ENCODE measurements around the gene TCEANC2.

DNA sequence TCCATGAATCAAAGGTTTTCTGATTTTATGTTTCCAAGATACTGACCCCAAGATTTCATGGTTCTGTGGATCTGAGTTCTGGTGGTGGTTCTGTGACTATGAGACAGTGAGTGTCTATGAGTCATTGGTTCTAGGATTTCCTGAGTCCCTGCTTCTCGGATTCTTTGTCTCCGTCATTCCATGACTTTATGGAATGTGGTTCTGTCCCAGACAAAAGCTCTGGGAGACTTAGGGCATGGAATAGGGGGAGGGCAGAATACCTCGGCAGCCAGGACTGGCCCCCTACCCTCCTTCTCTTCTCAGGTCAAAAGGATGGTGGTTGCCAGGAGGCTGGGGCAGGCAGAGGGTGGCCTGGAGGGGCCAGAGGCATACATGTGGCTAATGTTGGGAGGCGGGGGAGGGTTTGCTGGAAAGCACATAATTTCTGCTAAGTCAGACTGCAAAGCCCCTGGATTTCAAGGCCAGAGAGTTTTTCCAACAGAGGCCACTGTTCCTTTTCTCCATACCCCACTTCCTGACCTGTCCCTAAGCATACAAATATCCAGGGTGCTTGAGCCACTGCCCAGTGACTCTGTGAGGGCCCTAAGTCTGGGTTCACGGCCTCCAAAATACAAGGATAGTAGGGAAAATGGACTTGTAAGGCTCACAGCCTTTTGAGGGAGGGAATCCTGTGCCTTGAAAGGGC, 82.2 kb downstream of the TCEANC2 start:
- TF ChIP-seq, protein P1, sequence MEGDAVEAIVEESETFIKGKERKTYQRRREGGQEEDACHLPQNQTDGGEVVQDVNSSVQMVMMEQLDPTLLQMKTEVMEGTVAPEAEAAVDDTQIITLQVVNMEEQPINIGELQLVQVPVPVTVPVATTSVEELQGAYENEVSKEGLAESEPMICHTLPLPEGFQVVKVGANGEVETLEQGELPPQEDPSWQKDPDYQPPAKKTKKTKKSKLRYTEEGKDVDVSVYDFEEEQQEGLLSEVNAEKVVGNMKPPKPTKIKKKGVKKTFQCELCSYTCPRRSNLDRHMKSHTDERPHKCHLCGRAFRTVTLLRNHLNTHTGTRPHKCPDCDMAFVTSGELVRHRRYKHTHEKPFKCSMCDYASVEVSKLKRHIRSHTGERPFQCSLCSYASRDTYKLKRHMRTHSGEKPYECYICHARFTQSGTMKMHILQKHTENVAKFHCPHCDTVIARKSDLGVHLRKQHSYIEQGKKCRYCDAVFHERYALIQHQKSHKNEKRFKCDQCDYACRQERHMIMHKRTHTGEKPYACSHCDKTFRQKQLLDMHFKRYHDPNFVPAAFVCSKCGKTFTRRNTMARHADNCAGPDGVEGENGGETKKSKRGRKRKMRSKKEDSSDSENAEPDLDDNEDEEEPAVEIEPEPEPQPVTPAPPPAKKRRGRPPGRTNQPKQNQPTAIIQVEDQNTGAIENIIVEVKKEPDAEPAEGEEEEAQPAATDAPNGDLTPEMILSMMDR (conservative IDR thresholded peaks at IDR 0.05; ENCODE audit: low read depth in 2 of 2): no peak
- no peak for TF ChIP-seq EZH2 (IDR thresholded peaks at IDR 0.05; ENCODE audit: low read depth, unreplicated experiment)
